ENCODE measurements around the gene CAPN10.

- TF ChIP-seq CTCF (optimal IDR thresholded peaks at IDR 0.05 in 1 of 3, IDR thresholded peaks at IDR 0.05 in 1 of 3, conservative IDR thresholded peaks at IDR 0.05 in 1 of 3; ENCODE audit: extremely low read depth in 1 of 3, insufficient read depth in 2 of 3, low read length in 3 of 3) (no peak), EZH2 (IDR thresholded peaks at IDR 0.05; ENCODE audit: low read length) (no peak)
These were observed 61.7 kb downstream of the CAPN10 start for GRCh38 chr2:240648155-240648649.

Measured in keratinocyte (primary cell).